Smooth muscle cell (in vitro differentiated cells): ENCODE results near the gene ST6GALNAC2. TPM values are rescaled to one million over a fixed set of nuclear protein-coding genes. Genes with fewer than 3 reads are reported as not detected.

ENCODE experiments used
- DNase-seq: peaks from one replicate; lab custom pipeline; 2025; ENCODE audit not compliant: unreplicated experiment; lab: John Stamatoyannopoulos, UW
- H2AFZ ChIP-seq: fragments of 200-600 bp; sonication (generic); 2 replicates; pipeline ENCODE4 v1.6.0; 2016; ENCODE audit warnings: antibody characterized with exemption, low read depth, mild to moderate bottlenecking
- H3F3A ChIP-seq: fragments of 200-600 bp; sonication (generic); 2 replicates; pipeline ENCODE4 v1.6.0; 2017; ENCODE audit warnings: antibody characterized with exemption, low read depth
- H3K27ac ChIP-seq: fragments of 200-600 bp; sonication (generic); 2 replicates; pipeline ENCODE4 v1.5.1; 2016; ENCODE audit warnings: low read depth, mild to moderate bottlenecking
- H3K27me3 ChIP-seq: fragments of 200-600 bp; sonication (generic); 2 replicates; pipeline ENCODE4 v1.6.1; 2016; ENCODE audit warnings: low read depth, mild to moderate bottlenecking
- H3K36me3 ChIP-seq: fragments of 200-600 bp; sonication (generic); 2 replicates; pipeline ENCODE4 v1.5.1; 2016; ENCODE audit warnings: low read depth
- H3K4me1 ChIP-seq: fragments of 200-600 bp; sonication (generic); 2 replicates; pipeline ENCODE4 v1.5.1; 2016; ENCODE audit warnings: low read depth
- H3K4me2 ChIP-seq: fragments of 200-600 bp; sonication (generic); 2 replicates; pipeline ENCODE4 v1.6.0; 2016; ENCODE audit warnings: mild to moderate bottlenecking
- H3K4me3 ChIP-seq: fragments of 200-600 bp; sonication (generic); 2 replicates; pipeline ENCODE4 v1.5.1; 2016; ENCODE audit warnings: mild to moderate bottlenecking
- H3K79me2 ChIP-seq: fragments of 200-600 bp; sonication (generic); 2 replicates; pipeline ENCODE4 v1.6.0; 2016; ENCODE audit warnings: low read depth, mild to moderate bottlenecking
- H3K9ac ChIP-seq: fragments of 200-600 bp; sonication (generic); 2 replicates; pipeline ENCODE4 v1.6.0; 2016; ENCODE audit warnings: low read depth
- H3K9me3 ChIP-seq: fragments of 200-600 bp; sonication (generic); replicated peaks from 2 replicates; pipeline ENCODE4 v1.5.1; 2016; ENCODE audit warnings: low read depth
- H4K20me1 ChIP-seq: fragments of 200-600 bp; sonication (generic); 2 replicates; pipeline ENCODE4 v1.6.0; 2016; ENCODE audit warnings: low read depth
- CTCF ChIP-seq: fragments of 200-600 bp; sonication (generic); IDR thresholded peaks from 2 replicates; pipeline ENCODE4 v1.5.1; 2017; ENCODE audit warnings: borderline replicate concordance, mild to moderate bottlenecking, antibody characterized with exemption; ENCODE audit not compliant: insufficient read depth, poor library complexity, severe bottlenecking
- WGBS: methylation state at CpG from one replicate; pipeline ENCODE4 v1.1.7; 2016; ENCODE audit warnings: low lambda C conversion rate; 5-methylcytosine and 5-hydroxymethylcytosine counted together
- polyA plus RNA-seq: library from polyadenylated mRNA; unstranded; fragments of >200 nt; fragmentation: Nextera tagmentation; extraction: Ambion mirVana; gene quantifications from 2 replicates; pipeline ENCODE4 v1.2.1, GENCODE V29; 2016
- total RNA-seq: library from RNA; depleted of rRNA; stranded (reverse); fragments of >200 nt; gene quantifications from 2 replicates; pipeline ENCODE4 v1.2.3, GENCODE V29; 2014

ST6GALNAC2 gene
- total and polyA plus RNA-seq, 2 experiments from 2014 or later, result 1.2 to 6.9 TPM

DNA sequence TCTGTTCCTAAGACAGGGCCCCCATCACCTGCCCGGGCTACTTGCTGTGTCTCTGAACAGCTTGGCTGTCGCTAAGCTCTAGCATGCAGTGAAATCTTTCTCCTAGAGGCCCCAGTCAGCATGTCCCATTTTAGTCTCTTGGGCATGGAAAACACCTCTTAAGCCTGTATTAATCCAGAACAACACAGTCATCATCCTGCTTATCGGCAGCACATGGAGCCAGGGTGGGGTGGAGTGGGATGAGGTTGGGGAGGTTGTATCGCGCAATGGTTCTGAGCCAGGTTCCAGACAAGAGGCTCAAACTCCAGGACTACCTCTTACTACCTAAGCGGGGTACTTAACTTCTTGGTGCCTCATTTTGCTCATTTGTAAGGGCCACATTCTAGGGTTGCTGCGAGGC is 7.8 kb downstream of the ST6GALNAC2 start:
- Histone ChIP-seq H3F3A (peaks cover 4% of the 10 kb centered on the region), H3K4me3 (no peak overlapping the region), H3K36me3 (no peaks in the 10 kb centered on the region), H3K4me1 (no peaks in the 10 kb centered on the region), H3K27ac (no peak overlapping the region), H3K9ac (no peak overlapping the region), H3K27me3 (peaks cover 7% of the 10 kb centered on the region), H3K79me2 (no peaks in the 10 kb centered on the region), H2AFZ (no peak overlapping the region), H4K20me1 (no peaks in the 10 kb centered on the region), H3K9me3 (no peaks in the 10 kb centered on the region), H3K4me2 (no peak overlapping the region)
- TF ChIP-seq CTCF, result no peak
- no peak for DNase-seq
- WGBS, result 94% methylated on average over 7 of the region's 7 CpGs

DNA sequence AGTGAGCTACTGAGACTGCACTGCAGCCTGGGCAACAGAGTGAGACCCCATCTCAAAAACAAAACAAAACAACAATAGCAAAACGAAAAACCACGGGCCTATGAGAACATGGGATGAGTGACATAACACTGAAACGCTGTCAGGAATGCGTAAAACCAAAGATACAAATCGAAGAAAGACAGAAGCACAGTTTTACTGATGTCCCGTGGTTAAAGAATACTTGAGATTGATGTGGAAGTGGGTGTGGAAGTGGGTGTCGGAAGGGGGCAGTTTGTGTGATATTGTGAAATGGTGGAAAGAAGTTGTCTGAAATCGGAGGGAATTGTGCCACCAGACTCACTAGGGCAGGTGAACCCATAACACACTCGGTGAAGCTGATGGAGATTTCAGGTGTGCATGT is 9.5 kb downstream of the ST6GALNAC2 start:
- Histone ChIP-seq H3K27me3 (peaks cover 7% of the 10 kb centered on the region), H3K4me1 (no peaks in the 10 kb centered on the region), H3K9me3 (no peaks in the 10 kb centered on the region), H3F3A (no peaks in the 10 kb centered on the region), H4K20me1 (no peaks in the 10 kb centered on the region), H3K36me3 (no peaks in the 10 kb centered on the region), H3K79me2 (no peaks in the 10 kb centered on the region), H2AFZ (no peak overlapping the region), H3K4me2 (no peak overlapping the region), H3K9ac (no peak overlapping the region), H3K4me3 (no peak overlapping the region), H3K27ac (no peak overlapping the region)
- 91% methylated on average over 9 of the region's 9 CpGs for WGBS
- DNase-seq, result no peak
- TF ChIP-seq CTCF, result no peak

DNA sequence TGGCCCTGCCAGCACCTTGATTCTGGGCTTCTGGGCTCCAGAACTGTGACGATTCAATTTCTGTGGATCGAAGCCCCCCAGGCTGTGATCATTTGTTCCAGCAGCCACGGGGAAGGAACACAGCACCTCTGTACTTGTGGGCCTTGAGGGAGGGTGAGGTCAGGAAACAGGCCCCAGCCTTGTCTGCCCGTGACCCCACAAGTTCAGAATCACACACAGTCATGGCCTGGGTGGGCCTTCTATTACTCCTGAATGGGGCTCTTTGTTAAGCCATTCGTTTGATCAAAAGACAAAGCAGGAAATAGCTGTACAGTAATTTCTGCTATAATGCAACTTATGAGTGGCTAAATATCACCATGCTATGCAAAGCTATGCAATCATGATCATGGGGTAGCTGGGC is 10.1 kb downstream of the ST6GALNAC2 start:
- Histone ChIP-seq H3K27ac (no peak overlapping the region), H2AFZ (no peak overlapping the region), H3K4me3 (no peak overlapping the region), H3K4me1 (no peaks in the 10 kb centered on the region), H3K79me2 (no peaks in the 10 kb centered on the region), H3K36me3 (no peaks in the 10 kb centered on the region), H3K9ac (no peak overlapping the region), H3K27me3 (peaks cover 1% of the 10 kb centered on the region), H3F3A (no peaks in the 10 kb centered on the region), H3K9me3 (no peaks in the 10 kb centered on the region), H4K20me1 (no peaks in the 10 kb centered on the region), H3K4me2 (no peak overlapping the region)
- DNase-seq, result no peak
- WGBS, result 91% methylated on average over 5 of the region's 5 CpGs
- no peak for TF ChIP-seq CTCF

- Histone ChIP-seq H3F3A (no peaks in the 10 kb centered on the region), H3K9me3 (no peaks in the 10 kb centered on the region), H3K27me3 (no peaks in the 10 kb centered on the region), H3K9ac (no peak overlapping the region), H2AFZ (no peak overlapping the region), H3K79me2 (no peaks in the 10 kb centered on the region), H3K36me3 (no peaks in the 10 kb centered on the region), H3K4me2 (no peak overlapping the region), H3K27ac (no peak overlapping the region), H3K4me1 (peaks cover 6% of the 10 kb centered on the region), H4K20me1 (peaks cover 9% of the 10 kb centered on the region), H3K4me3 (no peak overlapping the region)
- DNase-seq, result no peak
- TF ChIP-seq CTCF, result no peak
- 93% methylated on average over 11 of the region's 11 CpGs for WGBS
Observed at GRCh38 chr17:76574166-76574565, 11.5 kb downstream of the ST6GALNAC2 start.
